Ovary (tissue), 3 donors: ENCODE measurements around the gene LYPLA2.

Experiments used
- EP300 ChIP-seq: sonication (generic); formaldehyde crosslinking; IDR thresholded peaks from one replicate; pipeline ENCODE4 v1.6.1; 2017; ENCODE audit warnings: antibody characterized with exemption
- TF ChIP-seq, protein P1 (sequence below), 3 donors: fragments of 450-650 bp in 2 of 3; fragments of 200-600 bp in 1 of 3; IDR thresholded peaks; one replicate each; pipeline versions ENCODE4 v1.5.1 to v1.8.0; 2016 to 2022; ENCODE audit warnings: antibody characterized with exemption in 3 of 3, mild to moderate bottlenecking in 1 of 3
- donor health status: DM: no; HTN: no; CAD: no.

DNA sequence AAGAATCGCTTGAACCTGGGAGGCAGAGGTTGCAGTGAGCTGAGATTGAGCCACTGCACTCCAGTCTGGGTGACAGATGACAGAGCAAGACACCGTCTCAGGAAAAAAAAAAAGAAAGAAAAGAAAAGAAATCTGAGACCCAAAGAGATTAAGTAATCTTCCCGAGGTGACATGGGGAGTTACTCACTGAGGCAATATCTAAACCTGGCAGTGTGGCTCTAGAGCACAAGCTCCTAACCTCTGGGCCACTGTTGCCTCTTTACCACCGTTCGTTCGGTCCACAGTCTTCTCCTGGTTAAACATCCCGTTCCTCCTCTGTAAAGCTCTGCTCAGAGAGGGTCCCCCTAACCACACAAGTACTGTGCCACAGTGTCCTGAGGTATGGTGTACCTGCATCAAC is 32.8 kb downstream of the LYPLA2 start:
- TF ChIP-seq EP300 = no peak
- TF ChIP-seq, protein P1, sequence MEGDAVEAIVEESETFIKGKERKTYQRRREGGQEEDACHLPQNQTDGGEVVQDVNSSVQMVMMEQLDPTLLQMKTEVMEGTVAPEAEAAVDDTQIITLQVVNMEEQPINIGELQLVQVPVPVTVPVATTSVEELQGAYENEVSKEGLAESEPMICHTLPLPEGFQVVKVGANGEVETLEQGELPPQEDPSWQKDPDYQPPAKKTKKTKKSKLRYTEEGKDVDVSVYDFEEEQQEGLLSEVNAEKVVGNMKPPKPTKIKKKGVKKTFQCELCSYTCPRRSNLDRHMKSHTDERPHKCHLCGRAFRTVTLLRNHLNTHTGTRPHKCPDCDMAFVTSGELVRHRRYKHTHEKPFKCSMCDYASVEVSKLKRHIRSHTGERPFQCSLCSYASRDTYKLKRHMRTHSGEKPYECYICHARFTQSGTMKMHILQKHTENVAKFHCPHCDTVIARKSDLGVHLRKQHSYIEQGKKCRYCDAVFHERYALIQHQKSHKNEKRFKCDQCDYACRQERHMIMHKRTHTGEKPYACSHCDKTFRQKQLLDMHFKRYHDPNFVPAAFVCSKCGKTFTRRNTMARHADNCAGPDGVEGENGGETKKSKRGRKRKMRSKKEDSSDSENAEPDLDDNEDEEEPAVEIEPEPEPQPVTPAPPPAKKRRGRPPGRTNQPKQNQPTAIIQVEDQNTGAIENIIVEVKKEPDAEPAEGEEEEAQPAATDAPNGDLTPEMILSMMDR (IDR thresholded peaks at IDR 0.05) = no peak
